Nephron (organoid): ENCODE results near the gene BACH2.

ENCODE experiments used
- H3K27ac Mint-ChIP-seq, 3 experiments: 2 replicates each; pipeline ENCODE4 v1.8.0; 2020; ENCODE audit warnings: mixed read lengths in 3 of 3, mild to moderate bottlenecking in 2 of 3, moderate library complexity in 1 of 3
- H3K27me3 Mint-ChIP-seq: 2 replicates; pipeline ENCODE4 v1.8.0; 2021; ENCODE audit warnings: low read depth, mild to moderate bottlenecking, moderate library complexity, mixed read lengths
- H3K36me3 Mint-ChIP-seq: 2 replicates; pipeline ENCODE4 v1.8.0; 2020; ENCODE audit warnings: low read depth, mixed read lengths
- H3K4me1 Mint-ChIP-seq: 2 replicates; pipeline ENCODE4 v1.8.0; 2020; ENCODE audit warnings: mixed read lengths
- H3K4me3 Mint-ChIP-seq, 3 experiments: 2 replicates each; pipeline ENCODE4 v1.8.0; 2020; ENCODE audit warnings: mild to moderate bottlenecking in 3 of 3, mixed read lengths in 3 of 3, moderate library complexity in 2 of 3
- H3K9me3 Mint-ChIP-seq: 2 replicates; pipeline ENCODE4 v1.8.0; 2020; ENCODE audit warnings: mixed read lengths
- TF ChIP-seq, protein P1 (sequence below), 3 experiments: fragments of 200-600 bp; sonication (generic); IDR thresholded peaks; one replicate each; pipeline ENCODE4 v1.5.0; 2021; ENCODE audit warnings: antibody characterized with exemption in 3 of 3; ENCODE audit not compliant: unreplicated experiment in 3 of 3

The BACH2 gene

DNA sequence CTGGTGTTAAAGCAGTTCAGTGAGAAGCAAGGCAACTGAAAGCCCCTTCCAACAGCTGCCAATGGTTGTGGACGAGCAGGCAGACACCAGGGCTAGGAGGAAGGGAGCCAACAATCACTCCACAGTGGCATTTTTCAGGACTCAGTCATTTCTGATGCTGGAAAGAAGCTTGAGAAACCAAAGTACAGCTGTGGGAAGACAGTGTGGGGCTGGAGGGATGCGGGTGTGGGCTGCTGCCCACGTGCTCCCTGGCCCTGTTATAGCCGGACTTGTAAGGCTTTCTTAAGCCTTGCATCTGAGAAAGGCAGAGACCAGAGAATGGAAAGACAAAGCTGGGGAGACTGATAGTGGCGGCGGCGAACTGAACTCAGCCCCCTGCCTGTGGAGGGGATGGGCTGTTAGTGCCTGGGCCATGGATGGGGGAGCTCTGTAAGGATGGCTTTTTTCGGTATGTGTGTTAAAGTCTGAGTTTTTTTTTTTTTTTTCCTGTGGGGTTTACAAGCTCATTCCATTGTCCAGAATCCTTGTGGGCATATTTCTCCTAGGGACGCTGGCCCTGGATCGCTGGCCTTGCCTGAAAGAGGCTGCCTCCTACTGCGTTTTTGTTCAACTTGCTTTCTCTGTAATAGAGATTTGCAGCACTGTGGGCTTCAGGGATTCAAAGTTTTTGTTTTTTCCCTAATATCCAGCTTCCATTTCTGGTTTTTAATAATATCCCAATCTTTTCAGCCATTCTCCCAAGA lies 310.7 kb downstream of the BACH2 start:
- peaks cover 4% of the 10 kb centered on the region for H3K27me3 Mint-ChIP-seq
- TF ChIP-seq, protein P1, sequence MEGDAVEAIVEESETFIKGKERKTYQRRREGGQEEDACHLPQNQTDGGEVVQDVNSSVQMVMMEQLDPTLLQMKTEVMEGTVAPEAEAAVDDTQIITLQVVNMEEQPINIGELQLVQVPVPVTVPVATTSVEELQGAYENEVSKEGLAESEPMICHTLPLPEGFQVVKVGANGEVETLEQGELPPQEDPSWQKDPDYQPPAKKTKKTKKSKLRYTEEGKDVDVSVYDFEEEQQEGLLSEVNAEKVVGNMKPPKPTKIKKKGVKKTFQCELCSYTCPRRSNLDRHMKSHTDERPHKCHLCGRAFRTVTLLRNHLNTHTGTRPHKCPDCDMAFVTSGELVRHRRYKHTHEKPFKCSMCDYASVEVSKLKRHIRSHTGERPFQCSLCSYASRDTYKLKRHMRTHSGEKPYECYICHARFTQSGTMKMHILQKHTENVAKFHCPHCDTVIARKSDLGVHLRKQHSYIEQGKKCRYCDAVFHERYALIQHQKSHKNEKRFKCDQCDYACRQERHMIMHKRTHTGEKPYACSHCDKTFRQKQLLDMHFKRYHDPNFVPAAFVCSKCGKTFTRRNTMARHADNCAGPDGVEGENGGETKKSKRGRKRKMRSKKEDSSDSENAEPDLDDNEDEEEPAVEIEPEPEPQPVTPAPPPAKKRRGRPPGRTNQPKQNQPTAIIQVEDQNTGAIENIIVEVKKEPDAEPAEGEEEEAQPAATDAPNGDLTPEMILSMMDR (IDR thresholded peaks at IDR 0.05; ENCODE audit: unreplicated experiment in 3 of 3), result no peak
- peak overlapping the region; percentile 62 to 86 (median 71) for H3K27ac Mint-ChIP-seq
- peaks cover 35% of the 10 kb centered on the region for H3K4me1 Mint-ChIP-seq
- no peaks in the 10 kb centered on the region for H3K9me3 Mint-ChIP-seq
- no peaks in the 10 kb centered on the region for H3K36me3 Mint-ChIP-seq
- H3K4me3 Mint-ChIP-seq, result peak overlapping the region in 1 of 3 experiments; percentile 33

DNA sequence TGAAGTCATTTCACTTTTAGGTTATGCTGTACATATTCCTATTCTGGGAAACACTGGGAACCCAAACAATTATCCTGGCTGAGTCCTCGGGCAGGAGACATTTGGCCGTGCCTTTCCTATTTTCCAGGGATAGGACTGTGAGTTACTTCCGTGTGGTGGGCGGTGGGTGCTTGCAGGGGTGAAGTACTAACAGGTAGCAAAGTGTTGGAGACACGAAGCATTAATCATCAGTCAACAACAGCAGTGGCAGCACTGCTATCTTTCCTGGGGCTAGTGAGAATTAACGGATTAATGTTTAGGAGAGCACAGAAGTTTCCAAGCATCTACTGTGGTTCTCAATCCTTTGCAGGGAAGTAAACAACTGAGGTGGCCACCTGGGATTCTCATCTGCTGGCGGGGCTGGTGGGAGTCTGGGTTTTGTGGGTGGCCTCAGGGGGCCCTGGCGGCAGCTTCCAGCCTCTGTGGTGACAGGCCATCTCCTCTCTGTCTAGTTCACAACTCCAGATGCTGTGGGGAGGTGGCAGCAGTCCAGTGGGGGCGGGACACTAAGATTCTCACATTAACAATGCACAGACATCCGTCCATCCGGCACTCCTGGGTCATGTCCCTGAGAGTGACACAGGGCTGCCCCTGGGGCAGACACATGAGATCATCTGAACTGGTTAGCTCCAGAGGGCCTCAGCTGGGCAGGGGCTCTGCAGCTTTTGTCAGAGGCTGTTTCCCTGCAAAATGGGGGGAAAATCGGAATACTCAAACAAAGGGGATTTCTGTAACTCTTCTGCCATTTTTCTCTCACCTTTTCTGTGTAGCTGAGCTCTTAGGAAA lies 311.5 kb downstream of the BACH2 start:
- Mint-ChIP-seq H3K4me1 (peaks cover 35% of the 10 kb centered on the region), H3K9me3 (no peaks in the 10 kb centered on the region), H3K27me3 (no peaks in the 10 kb centered on the region), H3K4me3 (no peak overlapping the region), H3K36me3 (no peaks in the 10 kb centered on the region), H3K27ac (peak overlapping the region; percentile 62 to 86 (median 71))
- TF ChIP-seq, protein P1 (IDR thresholded peaks at IDR 0.05; ENCODE audit: unreplicated experiment in 3 of 3), result no peak

DNA sequence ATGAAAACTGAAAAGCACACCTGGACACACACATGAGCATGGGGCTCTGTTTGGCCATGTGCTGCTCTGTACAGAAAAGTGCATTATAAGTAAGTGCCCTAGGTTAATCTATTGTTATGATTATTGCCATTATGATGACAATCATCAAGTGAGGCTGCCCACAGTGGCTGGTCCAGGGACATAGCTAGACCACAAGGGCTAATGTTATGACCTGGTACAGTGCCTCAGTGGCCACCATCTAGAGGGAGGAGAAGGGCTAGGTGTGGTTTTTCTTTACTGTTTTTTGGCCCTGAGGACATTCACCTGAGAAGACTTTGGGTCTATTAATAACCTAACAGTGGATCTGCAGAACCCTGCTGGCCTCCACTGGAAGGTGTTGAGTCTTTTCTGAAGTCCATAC lies 316.3 kb downstream of the BACH2 start:
- Mint-ChIP-seq H3K36me3 (no peaks in the 10 kb centered on the region), H3K27me3 (no peaks in the 10 kb centered on the region), H3K27ac (no peak overlapping the region), H3K4me1 (peaks cover 6% of the 10 kb centered on the region), H3K4me3 (no peak overlapping the region), H3K9me3 (no peaks in the 10 kb centered on the region)
- TF ChIP-seq, protein P1 (IDR thresholded peaks at IDR 0.05; ENCODE audit: unreplicated experiment in 3 of 3), result no peak

DNA sequence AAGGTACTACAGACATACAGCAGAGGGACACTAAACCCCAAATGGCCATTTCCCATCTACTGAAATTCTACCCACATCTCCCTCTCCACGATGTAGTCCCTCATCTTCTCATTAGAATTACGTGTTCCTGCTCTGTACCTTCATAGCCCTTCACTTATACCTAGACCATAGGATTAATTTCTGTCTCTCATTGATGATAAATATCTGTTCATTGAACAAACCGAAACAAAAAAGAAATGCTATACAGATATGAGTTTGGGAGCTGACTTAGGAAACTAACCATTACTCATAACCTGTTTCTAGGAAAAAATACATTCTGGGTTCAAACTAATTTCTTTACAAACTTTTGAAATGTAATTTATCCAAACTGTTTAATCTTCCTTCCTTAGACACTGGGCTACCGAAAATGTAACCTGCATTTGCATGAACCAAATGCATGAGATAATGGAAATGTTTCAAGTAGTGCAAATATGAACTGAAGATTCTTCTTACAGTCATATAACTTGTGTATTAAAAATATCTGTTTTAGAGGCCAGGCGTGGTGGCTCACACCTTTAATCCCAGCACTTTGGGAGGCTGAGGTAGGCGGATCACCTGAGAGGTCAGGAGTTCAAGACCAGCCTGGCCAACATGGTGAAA lies 317.0 kb downstream of the BACH2 start:
- TF ChIP-seq, protein P1 (IDR thresholded peaks at IDR 0.05; ENCODE audit: unreplicated experiment in 3 of 3), result no peak
- Mint-ChIP-seq H3K4me3 (no peak overlapping the region), H3K36me3 (no peaks in the 10 kb centered on the region), H3K27me3 (no peaks in the 10 kb centered on the region), H3K9me3 (no peaks in the 10 kb centered on the region), H3K4me1 (no peaks in the 10 kb centered on the region), H3K27ac (no peak overlapping the region)

DNA sequence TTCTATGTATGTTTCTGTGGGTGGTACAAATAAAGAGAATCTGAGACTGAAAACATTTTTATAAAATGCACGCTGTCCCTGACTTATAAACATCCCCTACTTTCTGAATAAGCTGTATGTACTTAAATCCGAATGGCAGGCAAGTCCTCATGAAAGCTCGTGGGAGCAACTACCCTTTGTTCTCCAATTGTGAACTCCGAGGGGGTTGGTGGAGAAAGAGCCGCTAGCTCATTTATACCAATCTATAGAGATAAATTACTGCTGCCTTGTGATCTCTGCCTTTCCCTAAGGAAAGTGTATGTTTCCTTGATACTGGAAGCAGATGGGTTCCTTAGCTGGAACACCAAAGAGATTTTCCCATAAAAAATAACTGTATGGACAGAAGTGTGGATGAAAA lies 317.9 kb downstream of the BACH2 start:
- Mint-ChIP-seq H3K27me3 (no peaks in the 10 kb centered on the region), H3K9me3 (no peaks in the 10 kb centered on the region), H3K36me3 (no peaks in the 10 kb centered on the region), H3K27ac (no peak overlapping the region), H3K4me3 (no peak overlapping the region), H3K4me1 (no peaks in the 10 kb centered on the region)
- TF ChIP-seq, protein P1 (IDR thresholded peaks at IDR 0.05; ENCODE audit: unreplicated experiment in 3 of 3), result no peak
